HEK293 (cell line): ENCODE results near the gene MYOD1.

Source experiments
- BCL11B ChIP-seq: fragments of 450-650 bp; formaldehyde crosslinking; IDR thresholded peaks from 2 replicates; pipeline ENCODE4 v1.5.1; 2016; ENCODE audit warnings: low read depth, missing biosample characterization, missing genetic modification characterization
- CTCF ChIP-seq: fragments of 450-650 bp; formaldehyde crosslinking; IDR thresholded peaks from 2 replicates; pipeline ENCODE4 v1.5.1; 2016; ENCODE audit warnings: missing biosample characterization, missing genetic modification characterization
- RBAK ChIP-seq: fragments of 450-650 bp; formaldehyde crosslinking; IDR thresholded peaks from 2 replicates; pipeline ENCODE4 v1.5.1; 2016; ENCODE audit warnings: missing biosample characterization, missing genetic modification characterization
- REST ChIP-seq: fragments of 450-650 bp; formaldehyde crosslinking; IDR thresholded peaks from 2 replicates; pipeline ENCODE4 v1.5.1; 2016; ENCODE audit warnings: missing biosample characterization, missing genetic modification characterization
- SP2 ChIP-seq: fragments of 450-650 bp; formaldehyde crosslinking; IDR thresholded peaks from 2 replicates; pipeline ENCODE4 v1.5.1; 2016; ENCODE audit warnings: missing biosample characterization, missing genetic modification characterization
- ZNF174 ChIP-seq: fragments of 450-650 bp; formaldehyde crosslinking; IDR thresholded peaks from 2 replicates; pipeline ENCODE4 v1.5.0; 2017; ENCODE audit warnings: missing biosample characterization, mild to moderate bottlenecking, missing genetic modification characterization
- ZNF19 ChIP-seq: fragments of 450-650 bp; formaldehyde crosslinking; IDR thresholded peaks from 2 replicates; pipeline ENCODE4; 2016; ENCODE audit warnings: missing biosample characterization, missing genetic modification characterization, low read depth
- ZNF23 ChIP-seq: fragments of 450-650 bp; formaldehyde crosslinking; IDR thresholded peaks from 2 replicates; pipeline ENCODE4 v1.5.1; 2016; ENCODE audit warnings: missing biosample characterization, missing genetic modification characterization, borderline replicate concordance
- ZNF580 ChIP-seq: fragments of 450-650 bp; formaldehyde crosslinking; IDR thresholded peaks from 2 replicates; pipeline ENCODE4 v1.5.1; 2016; ENCODE audit warnings: missing biosample characterization, missing genetic modification characterization
- ZNF677 ChIP-seq: fragments of 450-650 bp; IDR thresholded peaks from 2 replicates; pipeline ENCODE4 v1.5.0; 2018; ENCODE audit warnings: missing biosample characterization, mild to moderate bottlenecking, missing genetic modification characterization, moderate library complexity
- TF ChIP-seq, protein P1 (sequence below): fragments of 450-650 bp; formaldehyde crosslinking; IDR thresholded peaks from 2 replicates; pipeline ENCODE4 v1.5.1; 2016; ENCODE audit warnings: missing biosample characterization, missing genetic modification characterization
- TF ChIP-seq, protein P2 (sequence below): fragments of 450-650 bp; formaldehyde crosslinking; optimal IDR thresholded peaks from 2 replicates; pipeline ENCODE3; 2016; ENCODE audit warnings: missing biosample characterization, mild to moderate bottlenecking, missing genetic modification characterization
- TF ChIP-seq, protein P3 (sequence below): fragments of 450-650 bp; formaldehyde crosslinking; IDR thresholded peaks from 2 replicates; pipeline ENCODE4 v1.5.1; 2016; ENCODE audit warnings: missing biosample characterization, missing genetic modification characterization
- TF ChIP-seq, protein P4 (sequence below): fragments of 450-650 bp; formaldehyde crosslinking; IDR thresholded peaks from 2 replicates; pipeline ENCODE4; 2016; ENCODE audit warnings: missing biosample characterization, missing genetic modification characterization

DNA sequence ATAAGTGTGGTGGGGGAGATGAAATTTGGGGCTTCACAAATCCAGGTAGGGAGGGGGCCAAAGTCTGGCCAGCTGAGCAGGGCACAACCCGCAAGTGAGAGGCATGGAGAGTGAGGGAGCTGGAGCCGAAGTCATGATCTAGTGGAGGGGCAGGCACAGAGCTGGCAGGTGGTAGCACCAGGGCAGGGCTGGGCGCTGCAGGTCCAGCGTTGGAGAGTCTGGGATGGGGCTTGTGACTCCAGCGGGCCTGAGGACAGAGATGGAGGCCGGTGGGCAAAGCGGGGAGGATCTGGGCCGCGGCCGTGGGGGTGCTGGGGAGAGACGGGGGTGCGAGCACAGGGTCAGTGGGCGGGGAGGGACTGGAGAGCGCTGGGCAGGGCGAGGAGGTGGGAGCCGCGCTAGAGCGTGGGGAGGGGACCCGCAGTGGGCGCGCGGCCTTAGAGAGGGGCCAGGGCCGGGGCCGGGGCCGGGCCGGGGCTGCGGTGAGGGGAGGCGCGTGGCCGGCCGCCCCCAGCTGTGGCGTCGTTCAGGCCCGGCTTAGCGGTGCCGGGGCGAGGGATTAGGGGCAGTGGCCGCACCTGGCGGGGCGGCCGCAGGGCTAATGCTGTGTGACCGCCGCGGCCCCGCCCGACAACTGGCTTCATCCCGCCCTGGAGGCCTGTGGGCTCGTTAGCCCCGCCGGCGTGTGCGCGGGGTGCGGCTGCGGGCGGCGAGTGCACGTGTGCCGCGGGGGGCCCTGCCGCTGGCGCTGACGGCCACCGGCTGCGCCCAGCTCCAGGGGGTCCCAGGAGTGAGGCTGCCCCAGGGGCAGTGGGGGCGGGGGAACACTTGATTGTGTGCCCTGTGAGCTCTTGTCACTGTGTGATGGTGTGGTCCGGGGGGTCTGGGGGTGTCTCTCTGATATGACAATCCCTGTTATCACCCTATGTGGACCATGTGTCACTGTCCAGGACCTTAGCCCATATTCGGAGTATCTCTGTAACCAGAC is 23.6 kb upstream of the MYOD1 start:
- TF ChIP-seq ZNF174 (tag by site-specific recombination) (no peak), CTCF (tag by site-specific recombination) (no peak), ZNF677 (tag by site-specific recombination) (no peak), ZNF23 (tag by site-specific recombination) (no peak), BCL11B (tag by site-specific recombination) (no peak), ZNF580 (tag by site-specific recombination) (no peak), REST (tag by site-specific recombination) (no peak), ZNF19 (tag by site-specific recombination) (no peak), SP2 (tag by site-specific recombination) (no peak), RBAK (tag by site-specific recombination) (no peak)
- TF ChIP-seq, protein P1, sequence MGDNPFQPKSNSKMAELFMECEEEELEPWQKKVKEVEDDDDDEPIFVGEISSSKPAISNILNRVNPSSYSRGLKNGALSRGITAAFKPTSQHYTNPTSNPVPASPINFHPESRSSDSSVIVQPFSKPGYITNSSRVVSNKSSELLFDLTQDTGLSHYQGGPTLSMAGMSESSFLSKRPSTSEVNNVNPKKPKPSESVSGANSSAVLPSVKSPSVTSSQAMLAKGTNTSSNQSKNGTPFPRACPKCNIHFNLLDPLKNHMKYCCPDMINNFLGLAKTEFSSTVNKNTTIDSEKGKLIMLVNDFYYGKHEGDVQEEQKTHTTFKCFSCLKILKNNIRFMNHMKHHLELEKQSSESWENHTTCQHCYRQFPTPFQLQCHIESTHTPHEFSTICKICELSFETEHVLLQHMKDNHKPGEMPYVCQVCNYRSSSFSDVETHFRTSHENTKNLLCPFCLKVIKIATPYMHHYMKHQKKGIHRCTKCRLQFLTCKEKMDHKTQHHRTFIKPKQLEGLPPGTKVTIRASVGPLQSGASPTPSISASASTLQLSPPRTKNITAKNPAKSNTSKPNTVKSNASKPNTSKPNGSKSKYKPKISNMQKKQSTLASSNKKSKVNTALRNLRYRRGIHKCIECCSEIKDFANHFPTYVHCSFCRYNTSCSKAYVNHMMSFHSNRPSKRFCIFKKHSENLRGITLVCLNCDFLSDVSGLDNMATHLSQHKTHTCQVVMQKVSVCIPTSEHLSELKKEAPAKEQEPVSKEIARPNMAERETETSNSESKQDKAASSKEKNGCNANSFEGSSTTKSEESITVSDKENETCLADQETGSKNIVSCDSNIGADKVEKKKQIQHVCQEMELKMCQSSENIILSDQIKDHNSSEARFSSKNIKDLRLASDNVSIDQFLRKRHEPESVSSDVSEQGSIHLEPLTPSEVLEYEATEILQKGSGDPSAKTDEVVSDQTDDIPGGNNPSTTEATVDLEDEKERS, result no peak
- TF ChIP-seq, protein P2, sequence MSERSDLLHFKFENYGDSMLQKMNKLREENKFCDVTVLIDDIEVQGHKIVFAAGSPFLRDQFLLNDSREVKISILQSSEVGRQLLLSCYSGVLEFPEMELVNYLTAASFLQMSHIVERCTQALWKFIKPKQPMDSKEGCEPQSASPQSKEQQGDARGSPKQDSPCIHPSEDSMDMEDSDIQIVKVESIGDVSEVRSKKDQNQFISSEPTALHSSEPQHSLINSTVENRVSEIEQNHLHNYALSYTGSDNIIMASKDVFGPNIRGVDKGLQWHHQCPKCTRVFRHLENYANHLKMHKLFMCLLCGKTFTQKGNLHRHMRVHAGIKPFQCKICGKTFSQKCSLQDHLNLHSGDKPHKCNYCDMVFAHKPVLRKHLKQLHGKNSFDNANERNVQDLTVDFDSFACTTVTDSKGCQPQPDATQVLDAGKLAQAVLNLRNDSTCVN (tag by site-specific recombination), result no peak
- TF ChIP-seq, protein P3, sequence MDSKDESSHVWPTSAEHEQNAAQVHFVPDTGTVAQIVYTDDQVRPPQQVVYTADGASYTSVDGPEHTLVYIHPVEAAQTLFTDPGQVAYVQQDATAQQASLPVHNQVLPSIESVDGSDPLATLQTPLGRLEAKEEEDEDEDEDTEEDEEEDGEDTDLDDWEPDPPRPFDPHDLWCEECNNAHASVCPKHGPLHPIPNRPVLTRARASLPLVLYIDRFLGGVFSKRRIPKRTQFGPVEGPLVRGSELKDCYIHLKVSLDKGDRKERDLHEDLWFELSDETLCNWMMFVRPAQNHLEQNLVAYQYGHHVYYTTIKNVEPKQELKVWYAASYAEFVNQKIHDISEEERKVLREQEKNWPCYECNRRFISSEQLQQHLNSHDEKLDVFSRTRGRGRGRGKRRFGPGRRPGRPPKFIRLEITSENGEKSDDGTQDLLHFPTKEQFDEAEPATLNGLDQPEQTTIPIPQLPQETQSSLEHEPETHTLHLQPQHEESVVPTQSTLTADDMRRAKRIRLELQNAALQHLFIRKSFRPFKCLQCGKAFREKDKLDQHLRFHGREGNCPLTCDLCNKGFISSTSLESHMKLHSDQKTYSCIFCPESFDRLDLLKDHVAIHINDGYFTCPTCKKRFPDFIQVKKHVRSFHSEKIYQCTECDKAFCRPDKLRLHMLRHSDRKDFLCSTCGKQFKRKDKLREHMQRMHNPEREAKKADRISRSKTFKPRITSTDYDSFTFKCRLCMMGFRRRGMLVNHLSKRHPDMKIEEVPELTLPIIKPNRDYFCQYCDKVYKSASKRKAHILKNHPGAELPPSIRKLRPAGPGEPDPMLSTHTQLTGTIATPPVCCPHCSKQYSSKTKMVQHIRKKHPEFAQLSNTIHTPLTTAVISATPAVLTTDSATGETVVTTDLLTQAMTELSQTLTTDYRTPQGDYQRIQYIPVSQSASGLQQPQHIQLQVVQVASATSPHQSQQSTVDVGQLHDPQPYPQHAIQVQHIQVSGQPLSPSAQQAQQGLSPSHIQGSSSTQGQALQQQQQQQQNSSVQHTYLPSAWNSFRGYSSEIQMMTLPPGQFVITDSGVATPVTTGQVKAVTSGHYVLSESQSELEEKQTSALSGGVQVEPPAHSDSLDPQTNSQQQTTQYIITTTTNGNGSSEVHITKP (tag by site-specific recombination), result no peak
- TF ChIP-seq, protein P4, sequence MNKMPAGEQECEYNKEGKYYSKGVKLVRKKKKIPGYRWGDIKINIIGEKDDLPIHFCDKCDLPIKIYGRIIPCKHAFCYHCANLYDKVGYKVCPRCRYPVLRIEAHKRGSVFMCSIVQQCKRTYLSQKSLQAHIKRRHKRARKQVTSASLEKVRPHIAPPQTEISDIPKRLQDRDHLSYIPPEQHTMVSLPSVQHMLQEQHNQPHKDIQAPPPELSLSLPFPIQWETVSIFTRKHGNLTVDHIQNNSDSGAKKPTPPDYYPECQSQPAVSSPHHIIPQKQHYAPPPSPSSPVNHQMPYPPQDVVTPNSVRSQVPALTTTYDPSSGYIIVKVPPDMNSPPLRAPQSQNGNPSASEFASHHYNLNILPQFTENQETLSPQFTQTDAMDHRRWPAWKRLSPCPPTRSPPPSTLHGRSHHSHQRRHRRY (tag by site-specific recombination), result no peak
